Posterior vena cava (tissue), 2 donors: ENCODE results near the gene TTLL10. TPM values are rescaled to one million over a fixed set of nuclear protein-coding genes. Genes with fewer than 3 reads are reported as not detected.

Experiments
- DNase-seq: peaks from one replicate; pipeline ENCODE4 v3.0.0-alpha.2; 2020; ENCODE audit warnings: low spot score
- intact Hi-C, 2 donors: fragments of 100-400 bp; cut with DNase I; formaldehyde crosslinking; loops; one replicate each; pipeline versions ENCODE4 v1.14.1 to v1.14.2; 2022 to 2023
- long read RNA-seq, 2 donors: library from polyadenylated mRNA; unstranded; transcript quantifications; one replicate each; pipeline ENCODE4 v2.0.0, GENCODE V29; 2020 to 2021
- total RNA-seq, 2 donors: library from RNA; stranded (reverse); fragmentation: NEBNext Ultra II Directional; extraction: Animal tissue kit (Norgen Biotek cat#: 25700); gene quantifications; one replicate each; pipeline ENCODE4 v1.2.1, GENCODE V29; 2021
- donor health status: DM: yes; HTN: yes; CAD: no.
- donor health status: DM: yes; HTN: yes; CAD: no.

TTLL10 gene, protein sequence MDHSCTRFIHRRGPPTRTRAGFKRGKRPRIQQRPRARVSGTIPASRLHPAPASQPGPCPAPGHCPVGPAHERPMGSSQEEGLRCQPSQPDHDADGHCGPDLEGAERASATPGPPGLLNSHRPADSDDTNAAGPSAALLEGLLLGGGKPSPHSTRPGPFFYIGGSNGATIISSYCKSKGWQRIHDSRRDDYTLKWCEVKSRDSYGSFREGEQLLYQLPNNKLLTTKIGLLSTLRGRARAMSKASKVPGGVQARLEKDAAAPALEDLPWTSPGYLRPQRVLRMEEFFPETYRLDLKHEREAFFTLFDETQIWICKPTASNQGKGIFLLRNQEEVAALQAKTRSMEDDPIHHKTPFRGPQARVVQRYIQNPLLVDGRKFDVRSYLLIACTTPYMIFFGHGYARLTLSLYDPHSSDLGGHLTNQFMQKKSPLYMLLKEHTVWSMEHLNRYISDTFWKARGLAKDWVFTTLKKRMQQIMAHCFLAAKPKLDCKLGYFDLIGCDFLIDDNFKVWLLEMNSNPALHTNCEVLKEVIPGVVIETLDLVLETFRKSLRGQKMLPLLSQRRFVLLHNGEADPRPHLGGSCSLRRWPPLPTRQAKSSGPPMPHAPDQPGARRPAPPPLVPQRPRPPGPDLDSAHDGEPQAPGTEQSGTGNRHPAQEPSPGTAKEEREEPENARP
- under 1 TPM in 1 of 2 donors, not detected in 1; 0.19 TPM for total RNA-seq
- long read RNA-seq, donor 1, result 0 reads
- long read RNA-seq, donor 2, partial matches to known transcripts, result 0 of 1 reads
- long read RNA-seq, donor 2, other reads (novel, unspliced or antisense), result 1 of 1 reads

DNA sequence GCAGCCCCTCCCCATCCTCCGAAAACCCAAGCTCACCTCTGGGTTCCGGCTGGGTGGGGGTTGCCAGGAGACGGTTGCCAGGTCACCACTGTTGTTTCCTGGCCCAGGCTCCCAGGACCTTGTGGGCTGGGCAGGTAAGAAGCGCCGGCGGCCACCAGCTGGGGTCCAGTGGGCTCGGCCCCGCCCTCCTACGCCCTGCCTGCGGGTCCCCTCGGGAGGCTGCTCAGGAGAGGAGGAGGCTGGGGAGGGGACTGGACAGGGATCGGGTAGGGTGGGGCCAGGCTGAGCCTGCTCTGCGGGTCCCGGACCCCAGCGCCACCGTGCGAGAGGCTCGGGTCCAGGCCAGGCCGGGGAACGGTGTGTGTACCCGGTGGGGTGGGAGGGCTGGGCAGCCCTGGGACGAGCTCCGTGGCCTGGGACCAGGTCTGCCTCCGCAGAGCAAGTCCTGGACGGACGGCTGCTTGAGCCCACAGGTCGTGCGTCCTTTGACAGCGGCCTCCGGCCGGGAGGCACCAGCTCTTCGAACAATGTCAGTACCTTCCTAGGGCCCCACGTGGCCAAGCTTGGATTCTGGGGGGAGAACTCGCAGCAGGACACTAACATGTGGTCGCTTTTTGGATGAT, at the start of gene TTLL10:
TTLL10 (plus strand) TSS at position 88 of the 623 bp plus-strand sequence. CDS start 5,336 bp downstream, outside the sequence.
- intact Hi-C loops, result no loop called here
- DNase-seq, result no peak

DNA sequence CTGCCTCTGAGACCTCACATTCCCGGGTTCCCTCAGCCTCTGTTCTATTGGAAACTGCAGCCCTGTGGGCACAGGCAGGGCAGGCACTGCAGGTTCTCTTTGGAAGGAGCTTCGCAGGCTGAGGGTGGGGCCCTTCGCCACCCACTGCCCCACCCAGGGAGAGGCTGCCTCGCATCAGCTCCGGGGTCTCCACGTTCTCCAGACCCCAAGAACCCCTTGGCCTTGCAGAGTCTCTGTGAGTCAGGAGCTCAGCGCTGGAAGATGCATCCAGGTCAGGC, 49.2 kb upstream of the TTLL10 start:
- intact Hi-C loops, result loop anchor here in 1 of 2 donors (5.0 kb wide), 1 partner anchor 168 kb away; no protein-coding TSS in a partner anchor
- no peak for DNase-seq

DNA sequence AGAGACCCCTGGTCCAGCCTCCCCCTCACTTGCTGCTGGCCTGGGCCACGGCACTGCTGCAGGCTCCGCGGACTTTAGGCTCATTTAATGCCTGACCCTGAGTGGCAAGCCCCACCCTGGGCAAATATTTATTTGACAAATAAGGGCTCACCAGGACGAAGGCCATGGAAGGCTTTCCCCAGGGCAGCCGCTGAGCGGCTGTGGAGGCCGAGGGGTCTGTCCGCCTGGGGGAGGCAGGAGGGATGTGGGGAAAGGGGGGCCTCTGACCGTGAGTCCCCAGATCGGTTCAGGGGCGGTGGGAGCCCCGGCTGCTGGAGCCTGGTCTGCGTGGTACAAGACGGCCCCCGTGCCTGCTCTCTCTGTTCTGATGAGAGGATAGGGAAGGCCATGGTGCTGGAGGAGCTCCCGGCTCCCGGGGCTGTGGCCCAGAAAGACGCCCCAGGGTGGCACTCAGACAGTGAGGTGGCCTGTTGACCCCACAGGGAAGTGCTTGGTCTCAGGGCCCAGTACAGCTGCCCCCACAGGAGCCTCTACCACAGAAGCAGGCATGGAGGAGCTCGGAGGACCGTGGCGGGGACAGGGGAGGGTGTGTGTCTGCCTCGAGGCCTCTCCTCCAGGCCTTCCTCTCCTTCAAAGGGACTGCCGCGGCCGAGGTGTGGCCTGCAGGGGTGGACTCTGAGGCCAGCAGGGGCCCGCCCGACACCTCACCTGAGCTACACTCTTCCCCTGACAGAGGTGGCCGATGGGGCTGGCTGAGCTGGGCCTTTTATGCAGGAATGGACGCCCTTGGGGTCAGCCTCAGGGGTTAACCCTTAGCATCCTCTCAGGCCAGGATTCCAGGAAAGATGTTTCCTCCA, 48.7 kb upstream of the TTLL10 start:
- no peak for DNase-seq
- intact Hi-C loops, result loop anchor here in 1 of 2 donors (5.0 kb wide), 1 partner anchor 167 kb away; no protein-coding TSS in a partner anchor

DNA sequence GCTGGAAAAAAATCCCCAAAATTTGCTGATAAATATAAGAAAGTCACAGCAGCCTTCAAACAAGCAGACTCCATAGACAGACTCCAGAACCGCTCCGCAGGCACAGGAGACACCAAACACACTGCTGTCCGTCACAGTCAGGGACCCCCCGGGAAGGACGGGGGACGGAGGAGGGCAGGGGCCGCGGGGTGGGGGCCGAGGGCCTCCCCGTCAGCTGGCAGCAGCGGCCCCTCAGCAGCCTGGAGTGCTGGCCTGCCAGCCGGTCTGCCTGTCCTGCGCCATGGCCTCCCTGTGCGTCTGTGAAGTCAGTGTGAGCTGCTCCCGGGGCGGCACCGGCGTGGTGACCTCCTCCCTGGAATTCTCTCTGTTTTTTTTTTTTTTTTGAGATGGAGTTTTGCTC, 47.7 kb upstream of the TTLL10 start:
- no peak for DNase-seq
- intact Hi-C loops, result no loop called here

DNA sequence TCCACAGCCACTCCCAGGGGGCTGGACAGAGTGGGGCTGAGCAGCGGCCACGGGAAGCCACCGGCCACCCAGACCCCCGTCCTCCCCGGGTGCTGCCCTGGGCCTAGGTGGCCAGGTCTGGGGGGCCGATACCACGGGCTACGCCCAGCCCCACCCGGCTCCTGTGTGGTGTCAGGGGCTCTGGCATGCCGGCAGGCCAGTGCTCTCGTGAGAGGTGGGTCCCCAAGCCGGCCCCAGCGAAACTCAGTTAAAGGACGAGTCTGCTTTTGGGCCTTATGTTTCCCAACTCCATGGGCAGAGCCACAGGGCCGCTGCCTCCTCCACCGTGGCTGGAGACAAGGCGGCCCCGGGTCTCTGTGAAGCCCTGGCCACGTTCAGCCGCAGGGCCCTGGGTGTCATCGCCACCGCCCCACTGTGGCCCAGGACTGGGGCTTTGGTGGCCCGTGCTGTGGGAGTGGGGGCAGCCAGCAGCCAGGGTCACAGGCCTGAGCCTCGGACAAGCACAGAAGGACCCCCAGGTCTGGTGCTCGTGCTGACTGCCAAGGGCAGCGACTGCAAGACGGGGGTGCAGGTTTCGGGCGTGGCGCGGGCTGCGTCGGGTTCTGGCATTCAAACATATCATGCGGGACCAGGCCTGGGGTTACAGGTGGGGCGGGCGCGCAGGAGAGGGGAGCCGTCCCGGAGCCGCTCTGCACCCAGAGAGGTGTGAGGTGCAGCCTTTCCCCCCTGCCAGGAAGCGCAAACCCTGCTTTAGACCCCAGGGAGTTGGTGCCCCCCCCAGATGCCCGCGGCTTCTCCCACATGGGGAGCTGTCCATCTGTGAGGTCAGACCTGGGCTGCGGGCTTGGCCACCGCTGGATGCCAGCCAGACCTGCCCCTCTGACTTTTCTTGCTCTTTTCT, 45.9 kb upstream of the TTLL10 start:
- no peak for DNase-seq
- intact Hi-C loops, result no loop called here

DNA sequence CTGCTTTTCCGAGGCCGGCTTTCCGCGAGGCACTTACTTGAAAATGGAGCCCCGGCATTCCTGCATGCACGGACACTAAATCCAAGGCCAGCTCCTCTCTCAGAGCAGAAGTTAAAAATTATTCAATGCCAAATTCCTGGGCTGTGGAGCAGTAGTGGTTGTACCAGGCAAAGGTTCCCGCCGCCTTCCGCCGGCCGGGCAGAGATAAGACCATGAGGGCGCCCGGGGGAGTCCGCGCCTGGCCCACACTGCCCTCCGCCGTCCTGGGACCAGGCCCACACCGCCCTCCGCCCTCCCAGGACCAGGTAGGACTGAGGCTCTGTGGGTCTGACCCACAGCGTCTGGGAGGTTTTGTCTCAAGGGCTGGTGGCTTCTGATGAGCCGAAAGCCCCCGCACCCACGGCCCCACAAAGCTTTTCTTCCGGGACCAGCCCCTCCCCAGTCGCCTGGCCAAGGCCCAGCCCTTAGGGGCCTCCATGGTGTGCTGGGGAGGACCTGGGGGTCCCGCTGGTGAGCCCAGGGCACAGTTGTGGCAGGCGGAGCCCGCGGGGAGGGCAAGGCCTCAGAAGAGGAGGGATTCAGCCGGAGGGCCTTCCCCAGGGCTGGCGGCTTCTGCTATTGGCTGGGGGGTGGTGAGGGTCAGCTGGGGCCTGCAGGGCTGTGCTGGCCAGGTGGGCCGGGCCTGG, 45.1 kb upstream of the TTLL10 start:
- DNase-seq, result no peak
- intact Hi-C loops, result no loop called here

DNA sequence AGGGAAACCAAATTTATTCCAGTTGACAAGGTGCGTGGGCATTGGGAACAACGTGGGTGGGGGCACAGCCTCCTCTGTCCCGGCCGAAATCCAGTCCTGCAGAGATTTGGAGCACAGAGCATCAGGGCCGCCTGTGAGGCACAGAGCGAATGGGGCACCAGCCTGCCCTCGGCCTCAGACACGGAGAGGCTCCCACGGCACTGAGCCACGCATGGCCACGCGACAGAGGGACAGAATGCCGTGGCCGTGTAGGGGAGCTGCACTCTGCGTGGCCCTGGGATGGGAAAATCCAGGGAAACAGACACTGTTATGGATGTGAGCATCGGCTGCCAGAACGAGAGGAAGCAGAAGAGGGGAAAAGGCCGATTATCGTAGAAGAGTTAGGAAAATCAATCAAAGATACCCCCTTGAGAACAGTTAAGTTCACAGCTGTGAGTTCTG, 44.3 kb upstream of the TTLL10 start:
- no peak for DNase-seq
- intact Hi-C loops, result no loop called here

DNA sequence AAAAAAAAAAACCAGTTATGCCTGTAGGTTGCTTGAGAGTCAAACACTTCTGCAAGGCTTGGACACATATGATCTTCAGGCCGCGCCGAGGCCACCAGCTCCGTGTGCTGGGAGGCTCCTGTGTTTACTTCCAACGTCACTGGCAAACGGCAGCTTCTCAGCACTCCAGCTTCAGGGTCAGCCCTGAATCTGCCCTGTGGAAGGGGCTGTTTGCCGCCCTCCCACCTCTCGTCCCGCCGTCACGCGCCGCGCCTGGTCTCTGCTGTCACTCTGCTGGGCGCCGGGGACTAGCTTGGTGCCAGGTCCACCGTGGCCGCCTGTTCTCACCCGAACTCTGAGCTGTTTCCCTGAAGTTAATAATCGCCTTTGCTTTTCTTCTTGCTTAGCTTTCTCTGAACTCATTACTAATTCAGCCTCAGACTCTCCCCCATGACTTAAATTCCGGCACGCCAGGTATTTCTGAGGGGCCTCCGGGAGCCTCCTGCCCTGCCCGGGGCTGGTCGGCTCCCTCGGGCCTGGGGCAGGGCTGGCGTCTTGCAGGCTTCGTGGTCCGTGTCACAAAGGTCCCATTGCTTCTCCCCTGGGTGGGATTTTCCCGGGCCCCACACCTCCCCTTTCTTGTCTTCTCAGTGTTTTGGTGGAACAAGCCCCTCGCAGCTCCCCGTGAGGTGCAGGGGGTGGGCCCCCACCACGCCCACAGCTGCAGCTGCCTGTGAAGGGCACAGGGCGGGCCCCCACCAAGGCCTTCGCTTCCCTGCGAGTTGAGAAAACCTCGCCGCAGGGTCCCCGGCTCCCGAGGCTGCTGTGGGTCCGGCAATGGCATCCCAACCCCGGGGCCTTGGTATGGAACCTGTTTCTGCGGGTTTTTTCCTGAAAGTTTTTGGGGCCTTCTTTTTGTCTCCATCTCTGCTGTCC, 43.2 kb upstream of the TTLL10 start:
- intact Hi-C loops, result no loop called here
- no peak for DNase-seq

DNA sequence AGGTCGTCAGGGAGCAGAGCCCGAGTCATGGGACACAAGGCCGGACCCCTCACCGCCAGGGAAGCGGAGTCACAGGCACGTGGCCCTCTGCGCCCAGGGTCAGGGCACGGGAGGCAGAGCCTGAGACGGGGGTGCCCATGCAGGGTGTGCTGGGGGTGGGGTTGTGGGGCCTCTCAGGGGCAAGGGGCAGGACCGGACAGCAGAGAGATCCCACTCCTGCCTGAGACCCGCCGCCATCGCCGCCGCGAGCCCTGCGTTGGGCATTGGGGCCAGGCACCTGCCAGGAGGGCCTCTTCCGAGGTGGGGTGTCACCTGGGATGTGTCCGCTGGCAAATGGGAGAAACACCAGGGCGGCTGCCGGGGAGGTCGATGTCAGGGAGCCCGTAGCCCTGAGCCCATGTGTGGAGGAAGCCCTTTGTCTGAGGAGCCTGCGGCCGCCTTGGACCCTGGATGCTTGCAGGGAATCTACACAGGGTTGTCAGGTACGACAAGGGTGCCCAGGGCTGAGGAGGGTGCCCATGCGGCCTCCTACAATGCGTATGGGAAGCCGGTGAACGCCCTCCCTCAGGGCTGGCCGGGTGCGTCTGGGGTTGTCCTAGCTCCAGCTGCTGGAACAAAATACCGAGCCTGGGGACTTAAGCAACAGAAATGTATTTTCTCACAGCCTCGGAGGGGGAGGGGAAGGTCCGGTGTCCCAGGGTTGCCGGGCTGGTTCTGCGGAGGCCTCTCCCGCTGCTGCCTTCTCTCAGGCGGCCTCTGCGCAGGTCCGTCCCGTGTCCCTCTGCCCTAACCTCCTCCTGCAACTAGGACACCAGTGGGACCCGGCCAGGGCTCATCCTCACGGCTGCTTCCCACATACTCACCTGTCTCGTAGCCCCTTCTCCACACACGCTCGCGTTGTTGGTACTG, 41.4 kb upstream of the TTLL10 start:
- intact Hi-C loops, result no loop called here
- DNase-seq, result no peak

DNA sequence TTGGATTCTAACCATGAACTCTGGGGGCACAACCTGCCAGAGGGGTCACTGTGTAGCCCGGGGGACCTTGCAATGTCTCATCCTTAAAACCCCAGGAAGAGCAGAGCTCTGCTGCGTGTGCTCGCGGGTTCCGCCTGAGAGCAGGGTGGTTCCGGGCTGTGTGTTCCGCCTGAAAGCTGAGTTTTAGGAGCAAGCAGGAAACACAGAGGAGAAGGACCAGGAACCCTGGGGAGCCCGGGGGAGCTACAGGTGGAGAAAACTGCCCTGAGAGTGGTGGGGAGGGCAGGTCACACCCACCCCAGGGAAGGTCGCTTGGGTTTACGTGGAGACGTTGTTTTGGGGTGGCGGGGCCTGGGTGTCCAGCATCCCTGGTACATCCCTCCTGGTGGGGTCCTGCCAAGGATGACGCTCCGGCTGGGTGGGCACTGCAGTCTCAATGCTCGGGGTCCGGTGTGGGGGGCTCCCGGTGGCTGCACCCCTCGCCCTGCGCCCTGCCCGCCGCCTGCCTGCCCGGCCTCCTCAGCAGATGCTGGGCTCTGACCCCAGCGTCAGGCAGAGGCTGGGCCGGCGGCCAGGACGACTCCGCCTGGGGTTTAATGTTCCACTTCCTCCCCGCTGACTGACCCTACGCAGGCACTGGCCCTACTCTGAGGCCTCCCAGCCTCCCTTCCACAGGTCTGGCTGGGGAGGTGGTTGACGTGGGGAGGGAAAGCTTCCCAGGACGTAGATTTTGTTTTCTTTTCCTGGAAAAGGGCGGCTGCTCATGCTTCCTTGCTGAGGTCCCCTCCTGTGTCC, 40.5 kb upstream of the TTLL10 start:
- no peak for DNase-seq
- intact Hi-C loops, result no loop called here

DNA sequence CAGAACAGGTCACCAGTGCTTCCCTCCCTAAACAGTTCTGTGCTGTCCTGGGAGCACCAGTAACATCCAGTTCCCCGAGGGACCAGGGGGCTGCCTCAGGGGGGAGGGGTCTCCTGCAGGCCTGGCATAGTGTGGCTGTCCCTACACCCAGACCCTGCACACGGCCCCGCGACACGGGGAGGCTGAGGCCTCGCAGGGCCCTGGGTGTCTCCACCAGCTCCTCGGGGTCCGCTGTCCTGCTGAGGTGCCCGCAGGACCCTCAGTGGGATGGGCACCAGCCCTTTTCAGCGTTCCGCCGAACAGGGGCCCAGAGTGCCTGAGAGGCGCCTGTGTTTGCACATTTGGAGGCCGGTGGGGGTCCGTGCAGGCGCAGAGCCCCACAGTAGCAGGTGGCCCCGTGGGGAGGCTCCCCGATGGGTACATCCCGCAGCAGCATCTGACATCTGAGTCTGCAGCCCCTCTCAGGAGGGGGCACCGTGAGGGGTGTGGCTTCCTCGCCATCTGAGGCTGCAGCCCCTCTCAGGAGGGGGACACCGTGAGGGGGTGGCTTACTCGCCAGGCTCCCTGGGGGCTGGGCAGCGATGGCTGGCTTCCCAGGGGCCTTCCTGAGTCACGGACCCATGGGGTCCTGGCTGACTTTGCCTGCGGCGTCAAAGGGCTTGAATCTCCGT, 39.2 kb upstream of the TTLL10 start:
- DNase-seq, result no peak
- intact Hi-C loops, result no loop called here

DNA sequence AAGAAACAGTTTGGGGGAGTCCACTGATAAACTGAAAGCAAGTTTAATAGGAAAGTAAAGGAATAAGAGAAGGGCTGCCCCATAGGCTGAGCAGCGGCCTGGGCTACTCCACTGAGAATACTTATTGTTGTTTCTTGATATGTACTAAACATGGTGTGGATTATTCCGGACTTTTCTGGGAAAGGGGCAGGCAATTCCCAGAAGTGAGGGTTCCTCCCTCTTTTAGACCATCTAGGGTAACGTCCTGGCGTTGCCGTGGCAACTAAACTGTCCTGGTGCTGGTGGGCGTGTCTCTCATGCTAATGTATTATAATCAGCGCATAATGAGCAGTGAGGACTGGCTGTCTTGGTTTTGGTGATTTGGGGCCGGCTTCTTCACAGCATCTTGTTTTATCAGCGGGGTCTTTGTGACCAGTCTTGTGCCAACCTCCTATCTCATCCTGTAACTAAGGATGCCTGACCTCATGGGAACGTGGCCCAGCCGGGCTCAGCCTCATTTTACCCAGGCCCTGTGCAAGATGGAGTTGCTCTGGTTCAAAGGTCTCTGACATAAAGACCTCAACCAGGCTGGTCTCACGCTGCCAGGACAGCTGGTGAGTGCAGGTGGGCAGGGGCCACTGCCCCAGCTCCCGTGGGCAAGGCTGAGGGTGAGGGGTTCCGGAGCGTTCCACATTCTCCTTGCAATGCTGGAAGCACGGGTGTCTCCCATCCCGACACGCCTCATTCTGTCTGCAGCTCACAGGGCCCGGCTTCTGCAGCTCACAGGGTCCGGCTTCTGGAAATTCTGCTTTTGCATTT, 38.1 kb upstream of the TTLL10 start:
- DNase-seq, result no peak
- intact Hi-C loops, result no loop called here

DNA sequence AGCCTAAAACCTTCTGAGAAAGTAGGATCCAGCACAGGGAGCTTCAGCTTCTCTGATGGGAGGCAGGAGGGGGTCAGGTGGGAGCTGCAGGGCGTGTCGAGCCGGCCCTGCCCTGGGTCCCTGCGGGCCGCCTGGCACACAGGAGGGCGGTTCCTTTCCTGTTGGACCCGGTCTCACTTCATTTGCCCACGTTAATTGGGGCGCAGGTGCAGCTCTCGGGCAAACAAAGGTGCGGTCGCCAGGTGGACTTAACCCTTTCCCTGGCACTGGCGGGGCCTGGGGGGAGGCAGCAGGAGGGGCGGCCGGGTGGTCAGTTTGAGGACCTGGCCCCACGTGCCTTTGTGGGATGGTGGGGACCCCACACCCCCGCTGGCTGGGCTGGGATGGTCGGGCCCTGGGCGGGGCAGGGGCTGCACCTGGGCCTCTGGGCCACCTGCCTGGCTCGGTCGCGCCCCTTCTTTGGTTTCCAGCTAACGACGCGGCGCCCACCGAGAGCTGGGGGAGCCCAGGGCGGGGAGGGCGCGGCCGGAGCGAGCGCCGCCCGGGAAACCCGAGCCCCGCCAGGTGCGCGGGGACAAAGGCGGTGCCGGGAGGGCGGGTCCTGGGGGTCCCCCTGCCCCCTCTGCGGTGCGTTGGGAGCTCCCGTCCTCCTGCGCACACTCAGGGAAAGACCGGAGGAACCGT, 37.0 kb upstream of the TTLL10 start:
- no peak for DNase-seq
- intact Hi-C loops, result no loop called here
